HUES64 (cell line): Measurements from ENCODE around the gene ABHD11.
A peak's percentile ranks its signal among the peaks of the same experiment; 100 is the strongest.

Experiments
- H3K27ac ChIP-seq: 2 replicates; pipeline ENCODE4 v1.7.0; 2013; ENCODE audit warnings: low read depth, low read length, inconsistent platforms
- H3K27me3 ChIP-seq: 2 replicates; pipeline ENCODE4 v1.6.1; 2013; ENCODE audit warnings: mild to moderate bottlenecking, low read length; ENCODE audit not compliant: insufficient read depth
- H3K36me3 ChIP-seq: 2 replicates; pipeline ENCODE4 v1.6.1; 2013; ENCODE audit warnings: mild to moderate bottlenecking, low read length; ENCODE audit not compliant: insufficient read depth
- H3K4me1 ChIP-seq: 2 replicates; pipeline ENCODE4 v1.6.1; 2013; ENCODE audit warnings: mild to moderate bottlenecking, low read length, moderate library complexity; ENCODE audit not compliant: insufficient read depth
- H3K4me3 ChIP-seq: 2 replicates; pipeline ENCODE4 v1.5.1; 2013; ENCODE audit warnings: mild to moderate bottlenecking, low read length, moderate library complexity
- H3K9ac ChIP-seq: 2 replicates; pipeline ENCODE4 v1.6.1; 2013; ENCODE audit warnings: mild to moderate bottlenecking, low read depth, low read length
- H3K9me3 ChIP-seq: 2 replicates; pipeline ENCODE4 v1.6.1; 2013; ENCODE audit warnings: low read depth, low read length; ENCODE audit not compliant: insufficient read depth
- WGBS: fragments of 150-250, 120-280 bp; methylation state at CpG from one replicate; pipeline ENCODE4 v1.1.7; 2013; ENCODE audit warnings: missing lambda C conversion rate; 5-methylcytosine and 5-hydroxymethylcytosine counted together

Gene ABHD11

GRCh38 chr7:73769481-73770001, 30.9 kb upstream of the ABHD11 start:
- Histone ChIP-seq H3K4me3 (peak overlapping the region; percentile 59), H3K27ac (no peak overlapping the region; the same call in 1 of the 2 replicates), H3K27me3 (peaks cover 18% of the 10 kb centered on the region; the same call in 1 of the 2 replicates), H3K9ac (peak overlapping the region; percentile 53; the same call in 1 of the 2 replicates), H3K36me3 (no peaks in the 10 kb centered on the region), H3K9me3 (no peaks in the 10 kb centered on the region), H3K4me1 (no peaks in the 10 kb centered on the region)
- WGBS = 80% methylated on average over 49 of the region's 49 CpGs

- no peaks in the 10 kb centered on the region for H3K4me1 ChIP-seq
- no peaks in the 10 kb centered on the region for H3K9me3 ChIP-seq
- H3K27ac ChIP-seq = no peak overlapping the region
- no peaks in the 10 kb centered on the region for H3K36me3 ChIP-seq
- no peak overlapping the region for H3K9ac ChIP-seq
- H3K4me3 ChIP-seq = no peak overlapping the region
- WGBS = 91% methylated on average over 53 of the region's 53 CpGs
- H3K27me3 ChIP-seq = peaks cover 18% of the 10 kb centered on the region; the same call in 1 of the 2 replicates
Measured at GRCh38 chr7:73768641-73769480, 30.3 kb upstream of the ABHD11 start.

GRCh38 chr7:73766556-73767229, 28.1 kb upstream of the ABHD11 start:
- Histone ChIP-seq H3K27ac (no peak overlapping the region), H3K27me3 (peaks cover 18% of the 10 kb centered on the region; the same call in 1 of the 2 replicates), H3K36me3 (no peaks in the 10 kb centered on the region), H3K9ac (no peak overlapping the region), H3K4me3 (no peak overlapping the region), H3K9me3 (no peaks in the 10 kb centered on the region), H3K4me1 (peaks cover 5% of the 10 kb centered on the region; the same call in 1 of the 2 replicates)
- 89% methylated on average over 15 of the region's 17 CpGs for WGBS

GRCh38 chr7:73762659-73762999, 24.0 kb upstream of the ABHD11 start:
- no peak overlapping the region for H3K27ac ChIP-seq
- H3K9ac ChIP-seq = no peak overlapping the region
- no peaks in the 10 kb centered on the region for H3K9me3 ChIP-seq
- H3K36me3 ChIP-seq = no peaks in the 10 kb centered on the region
- 91% methylated on average over 1 of the region's 1 CpG for WGBS
- no peak overlapping the region for H3K4me3 ChIP-seq
- no peaks in the 10 kb centered on the region for H3K27me3 ChIP-seq
- peaks cover 6% of the 10 kb centered on the region; the same call in 1 of the 2 replicates for H3K4me1 ChIP-seq

- Histone ChIP-seq H3K27me3 (no peaks in the 10 kb centered on the region), H3K9ac (0 out of 2 replicates have a peak overlapping the region, but pooled peaks have one; percentile 11), H3K36me3 (no peaks in the 10 kb centered on the region), H3K4me3 (no peak overlapping the region), H3K27ac (no peak overlapping the region), H3K9me3 (no peaks in the 10 kb centered on the region), H3K4me1 (peaks cover 6% of the 10 kb centered on the region; the same call in 1 of the 2 replicates)
- WGBS = 65% methylated on average over 8 of the region's 8 CpGs
Measured at GRCh38 chr7:73761854-73762658, 23.5 kb upstream of the ABHD11 start.

GRCh38 chr7:73758581-73759138, 20.1 kb upstream of the ABHD11 start:
- Histone ChIP-seq H3K9ac (no peak overlapping the region), H3K4me1 (peaks cover 6% of the 10 kb centered on the region; the same call in 1 of the 2 replicates), H3K4me3 (no peak overlapping the region), H3K27ac (no peak overlapping the region), H3K27me3 (no peaks in the 10 kb centered on the region), H3K9me3 (no peaks in the 10 kb centered on the region), H3K36me3 (no peaks in the 10 kb centered on the region)
- 92% methylated on average over 7 of the region's 7 CpGs for WGBS

GRCh38 chr7:73749931-73750776, 11.6 kb upstream of the ABHD11 start:
- Histone ChIP-seq H3K4me1 (no peaks in the 10 kb centered on the region), H3K27me3 (no peaks in the 10 kb centered on the region), H3K9me3 (no peaks in the 10 kb centered on the region), H3K9ac (no peak overlapping the region), H3K27ac (no peak overlapping the region), H3K36me3 (no peaks in the 10 kb centered on the region), H3K4me3 (no peak overlapping the region)
- 91% methylated on average over 16 of the region's 16 CpGs for WGBS

- no peaks in the 10 kb centered on the region for H3K27me3 ChIP-seq
- H3K4me1 ChIP-seq = peaks cover 25% of the 10 kb centered on the region
- no peaks in the 10 kb centered on the region for H3K36me3 ChIP-seq
- WGBS = 85% methylated on average over 4 of the region's 4 CpGs
- H3K9ac ChIP-seq = no peak overlapping the region
- no peak overlapping the region for H3K27ac ChIP-seq
- no peak overlapping the region for H3K4me3 ChIP-seq
- H3K9me3 ChIP-seq = no peaks in the 10 kb centered on the region
Measured at GRCh38 chr7:73746378-73746777, 7.8 kb upstream of the ABHD11 start.

GRCh38 chr7:73742753-73743641, 4.4 kb upstream of the ABHD11 start:
- peak overlapping the region; percentile 39 for H3K4me3 ChIP-seq
- H3K9ac ChIP-seq = peak overlapping the region; percentile 81
- no peaks in the 10 kb centered on the region for H3K36me3 ChIP-seq
- peaks cover 4% of the 10 kb centered on the region; the same call in 1 of the 2 replicates for H3K27me3 ChIP-seq
- peaks cover 34% of the 10 kb centered on the region for H3K4me1 ChIP-seq
- H3K9me3 ChIP-seq = no peaks in the 10 kb centered on the region
- 11% methylated on average over 35 of the region's 35 CpGs for WGBS
- H3K27ac ChIP-seq = peak overlapping the region; percentile 83
